ENCODE results near the gene CENPC. TPM values are rescaled to one million over a fixed set of nuclear protein-coding genes. Genes with fewer than 3 reads are reported as not detected.

Gene CENPC
- total and polyA plus RNA-seq, 2 of the 4 experiments (the other 2 are of a cell fraction) = 4.2 to 6.6 TPM

- no CpG with 5 or more reads among the region's 3 CpGs for WGBS, 2 experiments (ENCODE audit: extremely low coverage in 2 of 2, insufficient read length in 1 of 2)
- no peaks in the 10 kb centered on the region for H3K27me3 ChIP-seq (ENCODE audit: control insufficient read depth, insufficient read depth, low read length)
- H3K36me3 ChIP-seq (ENCODE audit: control insufficient read depth, insufficient read depth, low read length) = no peaks in the 10 kb centered on the region
- H4K20me1 ChIP-seq (ENCODE audit: insufficient read depth, low read length) = no peaks in the 10 kb centered on the region
- H4K91ac ChIP-seq (ENCODE audit: insufficient read depth, low read depth, low read length) = no peak overlapping the region
- H3K9ac ChIP-seq (ENCODE audit: low read depth, low read length) = no peak overlapping the region
- CTCF ChIA-PET = interaction anchor here (0.7 kb wide), 1 partner anchor 10 kb away, joined by 3 read pairs; the partner anchor contains the start of gene CENPC
- no peak overlapping the region for H4K8ac ChIP-seq (ENCODE audit: low read depth in 2 of 2, low read length in 2 of 2)
- H3K14ac ChIP-seq (replicated peaks; ENCODE audit: low read depth, low read length) = no peak overlapping the region
- intact Hi-C loops (cut with micrococcal nuclease) (no loop called here), dilution Hi-C loops (cut with HindIII; ENCODE audit: low sequenced_read_pairs, unreplicated experiment) (no loop called here), in situ Hi-C loops (cut with MboI; ENCODE audit: low sequenced_read_pairs) (no loop called here)
- no peak overlapping the region for H2AK9ac ChIP-seq (replicated peaks; ENCODE audit: low read depth, low read length, poor library complexity)
- no TSS peak for BruUV-seq (replicated peaks)
- H4K5ac ChIP-seq (ENCODE audit: low read depth, low read length) = no peak overlapping the region
- TF ChIP-seq RCOR1 (IDR thresholded peaks at IDR 0.05; ENCODE audit: insufficient replicate concordance, low read length) (no peak), FOS (IDR thresholded peaks at IDR 0.05; ENCODE audit: low read depth, low read length) (no peak), POLR2A (IDR thresholded peaks at IDR 0.05; ENCODE audit: low read depth, low read length) (no peak), ELK1 (IDR thresholded peaks at IDR 0.05; ENCODE audit: borderline replicate concordance, low read depth, low read length) (no peak)
- ATAC-seq (ENCODE audit: low read depth) = no peak
- H3K9me3 ChIP-seq (ENCODE audit: control insufficient read depth, insufficient read depth, low read length) = no peaks in the 10 kb centered on the region
- H2AFZ ChIP-seq (replicated peaks; ENCODE audit: low read length, poor library complexity) = no peak overlapping the region
- POLR2A ChIA-PET (ENCODE audit: unreplicated experiment) = no interaction called here
- H2AK5ac ChIP-seq (ENCODE audit: low read depth, low read length) = no peak overlapping the region
- no peak overlapping the region for H3K18ac ChIP-seq (ENCODE audit: low read depth, low read length)
- no peak overlapping the region for H3K56ac ChIP-seq (ENCODE audit: extremely low read depth, insufficient read depth, low read length)
- H3K4me2 ChIP-seq (ENCODE audit: low read depth, low read length) = no peak overlapping the region
- no peak overlapping the region for H3K4ac ChIP-seq (ENCODE audit: low read depth, low read length)
- no peak overlapping the region for H3K23ac ChIP-seq (ENCODE audit: low read depth, low read length)
- H2BK15ac ChIP-seq (ENCODE audit: low read depth, low read length) = no peak overlapping the region
- no peak overlapping the region for H3K4me3 ChIP-seq (ENCODE audit: insufficient read depth, low read depth, low read length)
- no peaks in the 10 kb centered on the region for H3K79me1 ChIP-seq (ENCODE audit: low read depth in 1 of 2, low read length in 2 of 2)
- DNase-seq = no peak
- no peak overlapping the region for H3K27ac ChIP-seq (ENCODE audit: insufficient read depth, low read length)
- no peak overlapping the region for H2BK5ac ChIP-seq (ENCODE audit: low read depth, low read length, poor library complexity, severe bottlenecking)
- H3K9me1 ChIP-seq (ENCODE audit: insufficient read depth, low read length) = no peaks in the 10 kb centered on the region
- no peak overlapping the region for H2BK20ac ChIP-seq (ENCODE audit: low read depth, low read length)
- H2BK120ac ChIP-seq (ENCODE audit: low read depth, low read length) = no peak overlapping the region
- no peaks in the 10 kb centered on the region for H3K4me1 ChIP-seq (ENCODE audit: control insufficient read depth, insufficient read depth, low read length)
Observed at GRCh38 chr4:67555447-67555846, 10.1 kb upstream of the CENPC start.
